Measurements from ENCODE around the gene CDPF1.

- TF ChIP-seq POLR2A (IDR thresholded peaks at IDR 0.05) (no peak), CTCF (IDR thresholded peaks at IDR 0.05) (no peak)
Observed at GRCh38 chr22:46263216-46263590, 13.1 kb upstream of the CDPF1 start, which contains the start of gene PKDREJ.
